Caki2 (cell line): ENCODE data around the gene KCNQ2. TPM values are rescaled to one million over a fixed set of nuclear protein-coding genes. Genes with fewer than 3 reads are reported as not detected.

Experiments used
- DNase-seq: peaks from one replicate; pipeline ENCODE4 v3.0.0-alpha.2; 2015; ENCODE audit warnings: low read depth
- in situ Hi-C: cut with HindIII; loops from 2 replicates; pipeline ENCODE4 v1.10.0; 2016; ENCODE audit warnings: low sequenced_read_pairs, low pct_unique_long_range_greater_than_20kb, mixed read lengths
- total RNA-seq: library from RNA; depleted of rRNA; stranded (reverse); fragments of >200 nt; shearing (Covaris generic); gene quantifications from 2 replicates; pipeline ENCODE4 v1.2.3, GENCODE V29; 2014; ENCODE audit warnings: low replicate concordance

The KCNQ2 gene
- total RNA-seq, 1 experiment from 2014 or later, result 10.0 TPM

DNA sequence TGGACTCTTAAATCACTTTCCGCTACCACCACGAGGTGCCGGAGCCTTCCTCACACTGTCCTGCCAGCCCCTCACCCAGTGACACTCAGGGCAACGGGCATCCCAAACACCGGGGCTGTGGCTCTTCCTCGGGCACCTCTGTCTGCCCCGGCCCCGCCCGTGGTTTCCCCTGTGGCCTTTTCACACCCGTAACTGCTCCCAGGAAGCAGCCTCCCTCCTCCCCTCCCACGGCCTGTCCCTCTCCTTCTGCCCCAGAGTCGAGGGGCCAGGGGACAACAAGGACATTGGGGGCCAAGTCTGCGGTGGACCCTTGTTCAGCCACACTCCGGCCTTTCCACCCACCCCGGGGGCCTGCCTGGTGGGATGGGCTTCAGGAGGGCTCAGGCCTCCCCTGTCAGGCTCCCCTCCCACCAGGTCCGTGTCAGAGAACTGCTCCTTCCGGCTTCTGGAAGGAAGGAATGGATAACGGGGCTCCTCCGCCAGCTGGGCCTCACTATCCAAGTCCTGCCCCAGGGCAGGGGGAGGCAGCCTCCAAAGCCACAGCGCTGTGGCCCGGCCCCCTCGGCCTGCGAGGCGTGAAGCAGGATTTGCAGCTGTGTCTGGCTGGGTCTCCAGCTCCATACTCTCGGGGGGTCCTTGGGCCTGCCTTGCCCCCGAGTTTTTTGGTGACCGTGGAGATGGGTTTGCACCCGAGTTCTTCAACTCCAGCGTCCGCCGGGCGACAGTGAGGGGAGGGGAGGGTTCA is 56.6 kb downstream of the KCNQ2 start:
- in situ Hi-C loops, result no loop called here
- no peak for DNase-seq

DNA sequence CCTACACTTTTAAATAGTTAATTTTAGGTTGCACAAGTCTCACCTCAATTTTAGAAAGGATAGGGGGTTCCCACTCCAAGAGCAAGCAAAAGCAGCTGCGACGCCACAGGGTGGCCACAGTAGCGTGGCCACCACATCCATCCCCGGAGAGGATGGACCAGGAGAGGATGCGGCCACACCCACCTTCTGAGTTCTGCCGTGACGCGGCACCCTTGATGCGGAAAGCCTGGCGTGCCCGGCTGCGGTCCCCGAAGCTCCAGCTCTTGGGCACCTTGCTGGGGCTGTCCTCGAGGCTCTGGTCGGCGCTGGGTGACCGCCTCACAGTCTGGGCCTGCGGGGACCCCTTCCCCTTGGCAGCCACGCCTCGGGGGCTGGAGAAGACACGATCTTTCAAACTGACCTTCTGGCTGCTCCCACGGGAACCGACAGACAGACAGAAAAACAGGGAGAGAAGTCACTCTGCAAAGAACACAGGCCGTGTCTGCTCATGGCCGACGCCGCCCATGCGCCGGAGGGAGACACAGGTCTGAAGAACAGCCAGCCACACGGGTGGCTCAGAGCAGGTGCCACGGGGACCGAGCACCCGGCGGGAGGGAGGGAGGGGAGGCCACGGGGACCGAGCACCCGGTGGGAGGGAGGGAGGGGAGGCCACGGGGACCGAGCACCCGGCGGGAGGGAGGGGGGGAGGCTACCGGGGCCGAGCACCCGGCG is 57.6 kb downstream of the KCNQ2 start:
- in situ Hi-C loops, result no loop called here
- DNase-seq, result no peak

DNA sequence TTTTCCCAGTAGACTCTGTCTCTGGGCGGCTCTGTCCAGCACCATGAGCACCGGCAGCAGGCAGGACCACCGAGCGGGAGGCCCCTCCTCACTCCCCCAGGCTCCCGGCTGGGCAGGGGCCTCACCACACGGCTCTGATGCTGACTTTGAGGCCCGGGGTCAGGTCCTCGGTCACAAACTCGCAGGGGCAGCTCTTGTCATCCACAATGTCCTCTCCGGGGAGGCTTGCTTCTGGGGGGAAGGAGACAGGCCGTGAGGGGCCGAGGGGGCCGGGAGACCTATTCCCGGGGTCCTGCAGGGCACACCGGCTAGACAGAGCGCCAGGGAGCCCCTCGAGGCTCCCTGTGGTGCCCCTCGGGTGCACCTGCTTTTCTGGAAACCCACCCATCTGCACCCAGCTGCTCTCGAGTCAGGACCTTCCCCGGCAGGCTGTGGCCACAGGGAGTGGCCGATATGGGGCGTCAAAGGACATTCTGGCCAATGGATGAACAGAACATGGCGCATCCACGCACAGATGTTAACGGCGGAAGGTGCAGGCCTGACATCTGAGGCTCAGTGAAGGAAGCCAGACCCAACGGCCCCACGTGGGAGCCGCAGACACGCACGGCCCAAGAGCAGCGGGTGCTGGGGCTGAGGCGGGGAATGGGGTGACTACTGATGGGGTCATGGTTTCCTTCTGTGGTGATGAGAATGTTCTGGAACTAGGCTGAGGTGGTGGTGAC is 58.3 kb downstream of the KCNQ2 start:
- DNase-seq, result no peak
- in situ Hi-C loops, result no loop called here

DNA sequence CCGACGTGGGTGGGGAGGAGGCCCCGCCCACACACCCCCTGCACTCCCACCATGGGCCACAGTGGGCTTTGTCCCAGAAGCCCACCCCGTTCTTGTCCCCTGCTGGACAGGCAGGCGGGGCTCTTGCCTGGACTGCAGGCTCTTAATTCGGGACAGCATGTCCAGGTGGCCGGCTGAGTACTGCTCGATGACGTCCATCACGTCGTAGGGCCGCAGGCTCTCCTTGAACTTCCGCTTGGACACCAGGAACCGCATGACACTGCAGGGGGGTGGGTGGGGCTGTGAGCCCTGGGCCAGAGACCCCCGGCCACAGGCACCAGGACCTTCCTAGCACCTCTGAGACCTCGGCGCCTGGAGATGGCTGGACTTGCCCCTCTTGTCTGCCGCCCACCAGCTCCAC is 59.1 kb downstream of the KCNQ2 start:
- in situ Hi-C loops, result no loop called here
- no peak for DNase-seq

- no peak for DNase-seq
- in situ Hi-C loops, result no loop called here
These were observed 59.6 kb downstream of the KCNQ2 start for GRCh38 chr20:63412889-63413288.

- no peak for DNase-seq
- in situ Hi-C loops, result no loop called here
These were observed 60.4 kb downstream of the KCNQ2 start for GRCh38 chr20:63411898-63412631.

GRCh38 chr20:63411151-63411897 is 61.1 kb downstream of the KCNQ2 start:
- in situ Hi-C loops, result no loop called here

DNA sequence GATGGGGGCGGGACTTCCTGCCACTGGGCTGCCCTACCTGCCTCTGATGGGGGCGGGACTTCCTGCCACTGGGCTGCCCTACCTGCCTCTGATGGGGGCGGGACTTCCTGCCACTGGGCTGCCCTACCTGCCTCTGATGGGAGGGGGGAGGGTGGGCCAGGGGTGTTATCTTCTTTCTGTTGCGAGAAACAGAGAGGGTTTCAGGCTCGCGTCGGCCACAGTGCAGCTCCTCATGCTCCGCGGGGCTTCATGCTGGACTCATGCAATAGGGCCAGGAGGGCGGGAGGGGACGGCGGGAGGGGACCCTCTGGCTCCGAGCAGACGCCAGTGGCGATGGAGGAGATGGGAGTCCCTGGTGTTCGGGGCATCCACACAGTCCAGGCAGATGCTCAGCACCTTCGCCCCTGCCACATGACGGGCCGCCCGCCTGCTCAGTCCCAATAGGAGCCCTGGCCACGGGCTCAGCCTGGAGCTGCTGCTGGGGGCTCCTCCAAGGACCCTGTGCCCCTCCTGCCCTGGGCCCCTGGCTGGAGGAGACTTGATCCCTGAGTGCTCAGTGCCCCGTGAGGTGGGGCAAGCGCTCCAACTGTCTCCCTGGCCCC is 62.5 kb downstream of the KCNQ2 start:
- DNase-seq, result no peak
- in situ Hi-C loops, result no loop called here

More at GRCh38 chr20:63411151-63411897, 61.1 kb downstream of the KCNQ2 start:
- DNase-seq, result no peak

DNA sequence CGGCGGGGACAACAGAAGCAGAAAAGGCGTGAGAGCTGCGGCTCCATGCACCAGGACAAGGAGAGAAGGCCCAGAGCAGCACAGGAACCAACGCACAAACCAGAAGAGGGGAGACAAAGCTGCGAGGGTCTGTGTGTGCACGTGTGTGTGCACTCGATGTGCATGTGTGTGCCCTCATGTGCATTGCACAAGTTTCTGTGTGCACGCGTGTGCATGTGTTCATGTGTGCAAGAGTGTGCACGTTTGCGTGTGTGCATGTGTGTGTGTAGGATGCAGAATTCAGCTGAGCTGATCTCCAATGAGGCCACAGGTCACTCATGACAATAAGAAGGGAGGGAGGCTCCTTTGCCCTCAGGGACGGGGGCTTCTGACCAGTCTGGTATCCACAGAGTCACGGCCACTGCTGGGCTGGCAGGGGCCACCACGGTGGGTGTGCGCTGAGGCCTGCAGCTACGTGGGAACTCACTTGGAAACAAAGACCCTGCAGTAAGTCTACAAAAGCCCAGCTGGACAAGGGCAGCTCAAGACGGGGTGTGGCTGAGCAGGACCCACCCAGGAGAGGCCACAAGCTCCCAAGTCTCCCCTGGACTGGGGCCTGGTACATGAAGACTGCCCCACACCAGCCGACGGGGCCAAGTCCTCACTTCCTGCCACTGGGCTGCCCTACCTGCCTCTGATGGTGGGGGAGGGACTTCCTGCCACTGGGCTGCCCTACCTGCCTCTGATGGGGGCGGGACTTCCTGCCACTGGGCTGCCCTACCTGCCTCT is 63.2 kb downstream of the KCNQ2 start:
- in situ Hi-C loops, result no loop called here
- DNase-seq, result no peak

DNA sequence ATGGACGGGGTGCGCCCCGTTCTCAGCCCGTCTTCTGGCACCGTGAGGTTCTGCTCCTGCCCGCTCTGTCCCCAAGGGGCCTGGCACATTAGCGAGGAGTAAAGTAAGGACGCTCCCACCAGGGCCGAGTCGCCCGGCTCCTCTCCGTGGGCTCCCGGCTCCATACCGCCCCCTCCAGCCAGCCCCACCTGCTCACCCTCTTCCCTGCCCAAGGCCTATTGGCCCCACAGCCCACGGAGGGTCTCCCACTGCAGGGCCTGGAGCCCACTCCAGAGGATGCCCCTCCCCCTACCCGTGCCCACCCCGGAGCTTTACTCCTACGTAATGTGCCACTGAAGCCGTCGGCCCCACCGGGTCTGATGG is 63.8 kb downstream of the KCNQ2 start:
- DNase-seq, result no peak
- in situ Hi-C loops, result no loop called here

DNA sequence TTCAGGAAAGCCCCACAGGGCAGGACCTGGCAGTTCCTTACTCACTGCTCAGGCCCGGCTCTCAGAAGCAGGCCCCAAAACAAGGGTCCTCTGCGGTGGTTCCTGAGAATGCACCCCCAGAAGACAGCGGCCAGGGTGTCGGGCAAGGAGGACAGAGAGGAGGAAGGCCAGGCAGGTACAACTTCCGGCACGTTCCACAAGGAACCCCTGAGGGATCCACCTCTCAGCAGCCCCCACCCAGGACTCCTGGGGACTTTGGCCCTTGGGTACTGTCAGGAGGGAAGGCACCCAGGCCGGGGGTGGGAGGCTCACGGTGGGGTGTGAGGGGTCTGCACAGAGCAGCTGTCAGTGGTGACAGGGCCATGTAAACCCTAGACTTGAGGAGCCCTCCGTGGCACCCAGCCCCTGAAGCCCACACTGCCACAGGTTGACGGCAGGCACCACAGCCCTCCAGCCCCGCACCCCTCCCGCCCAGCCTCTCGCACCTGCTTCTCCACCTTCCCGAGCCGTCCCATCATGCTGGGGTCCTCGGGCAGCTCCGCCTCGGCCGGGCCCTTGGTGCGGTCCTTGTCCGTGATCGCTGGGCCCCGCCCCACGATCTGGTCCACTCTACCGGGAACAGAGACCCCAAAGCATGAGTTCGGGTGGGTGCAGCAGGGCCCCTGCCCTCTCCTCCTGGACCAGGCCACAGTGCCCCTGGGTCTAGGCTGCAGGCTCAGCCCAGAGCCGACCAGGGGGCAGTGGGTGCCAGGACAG is 64.3 kb downstream of the KCNQ2 start:
- in situ Hi-C loops, result no loop called here
- no peak for DNase-seq

- no peak for DNase-seq
- in situ Hi-C loops, result no loop called here
These were observed 65.7 kb downstream of the KCNQ2 start for GRCh38 chr20:63406617-63407245.

GRCh38 chr20:63406011-63406410 is 66.4 kb downstream of the KCNQ2 start:
- no peak for DNase-seq
- in situ Hi-C loops, result no loop called here

DNA sequence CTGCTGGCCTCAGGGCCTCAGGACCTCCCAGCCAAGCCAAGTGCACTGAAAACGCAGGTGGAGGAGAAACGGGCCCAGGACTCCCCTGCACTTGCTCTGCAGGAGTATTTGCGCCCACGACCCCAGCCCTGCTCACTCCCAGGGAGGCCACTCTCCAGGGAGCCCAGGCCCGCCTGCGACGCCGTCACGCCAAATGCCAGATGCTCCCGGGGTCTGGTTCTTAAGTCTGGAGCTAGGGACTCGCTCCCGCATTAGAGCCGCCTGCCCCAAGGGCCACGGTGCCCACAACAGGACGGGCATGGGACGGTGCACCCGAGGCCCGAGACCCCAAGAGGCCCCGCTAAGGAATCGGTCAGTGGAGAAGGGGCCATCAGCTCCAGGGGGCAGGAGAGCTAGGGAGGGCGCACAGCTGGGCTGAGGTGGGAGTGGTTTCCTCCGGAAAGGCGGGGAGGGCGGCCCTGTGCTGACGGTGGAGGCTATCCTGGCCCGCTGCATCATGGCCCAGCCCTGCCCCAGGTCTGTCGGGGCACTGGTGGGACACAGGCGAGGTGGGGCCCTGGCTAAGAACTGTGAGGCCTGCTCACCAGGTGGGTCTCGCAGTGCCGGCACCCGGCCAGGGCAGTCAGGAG is 67.2 kb downstream of the KCNQ2 start:
- in situ Hi-C loops, result no loop called here
- no peak for DNase-seq
